Natural killer cell (primary cell): Measurements from ENCODE around the gene NXN. TPM values are rescaled to one million over a fixed set of nuclear protein-coding genes. Genes with fewer than 3 reads are reported as not detected.

Source experiments
- ATAC-seq, 3 donors: fragments of 150-1000 bp in 2 of 3; fragments of 200-7000 bp in 1 of 3; cut with Tn5 transposase; 1 replicate in 1 of 3; 2 replicates in 2 of 3; pipeline ENCODE4 v1.10.0; 2021; ENCODE audit warnings: mild to moderate bottlenecking in 2 of 3, moderate library complexity in 2 of 3
- DNase-seq, 2 donors: peaks; one replicate each; pipeline versions ENCODE4 v3.0.0 to v3.0.0-alpha.2; 2013 to 2021; ENCODE audit warnings: mixed read lengths in 1 of 2
- H3K27ac ChIP-seq: one replicate; pipeline ENCODE4 v1.5.1; 2013; ENCODE audit warnings: mild to moderate bottlenecking, low read length
- H3K27me3 ChIP-seq: one replicate; pipeline ENCODE4 v1.6.1; 2013; ENCODE audit warnings: low read length; ENCODE audit not compliant: control insufficient read depth, insufficient read depth
- H3K36me3 ChIP-seq: one replicate; pipeline ENCODE4 v1.6.1; 2013; ENCODE audit warnings: low read length; ENCODE audit not compliant: control insufficient read depth, insufficient read depth
- H3K4me1 ChIP-seq: one replicate; pipeline ENCODE4 v1.6.1; 2013; ENCODE audit warnings: low read length; ENCODE audit not compliant: control insufficient read depth, insufficient read depth
- H3K4me3 ChIP-seq: one replicate; pipeline ENCODE4 v1.5.1; 2013; ENCODE audit warnings: low read length
- H3K9me3 ChIP-seq: one replicate; pipeline ENCODE4 v1.6.1; 2013; ENCODE audit warnings: low read length; ENCODE audit not compliant: control insufficient read depth, insufficient read depth
- H3K27ac Mint-ChIP-seq, 2 donors: one replicate each; pipeline ENCODE4 v1.8.0; 2022; ENCODE audit warnings: mild to moderate bottlenecking in 2 of 2, mixed read lengths in 2 of 2, moderate library complexity in 1 of 2
- H3K27me3 Mint-ChIP-seq, 2 donors: one replicate each; pipeline ENCODE4 v1.8.0; 2022; ENCODE audit warnings: low read depth in 2 of 2, mixed read lengths in 2 of 2
- H3K36me3 Mint-ChIP-seq: one replicate; pipeline ENCODE4 v1.8.0; 2022; ENCODE audit warnings: mixed read lengths
- H3K4me1 Mint-ChIP-seq, 2 donors: one replicate each; pipeline ENCODE4 v1.8.0; 2022; ENCODE audit warnings: mixed read lengths in 2 of 2
- H3K4me3 Mint-ChIP-seq: one replicate; pipeline ENCODE4 v1.8.0; 2022; ENCODE audit warnings: mild to moderate bottlenecking, moderate library complexity, mixed read lengths
- H3K9me3 Mint-ChIP-seq, 2 donors: one replicate each; pipeline ENCODE4 v1.8.0; 2022; ENCODE audit warnings: mixed read lengths in 2 of 2
- CTCF ChIP-seq: fragments of 200-600 bp; IDR thresholded peaks from one replicate; pipeline ENCODE4 v1.8.0; 2022; ENCODE audit warnings: antibody characterized with exemption
- WGBS: methylation state at CpG from one replicate; pipeline ENCODE4 v1.1.7; 2013; ENCODE audit warnings: missing lambda C conversion rate; ENCODE audit not compliant: insufficient coverage; 5-methylcytosine and 5-hydroxymethylcytosine counted together
- intact Hi-C: fragments of 100-400 bp; cut with micrococcal nuclease; formaldehyde crosslinking; loops from one replicate; pipeline ENCODE4 v1.14.2; 2022
- total RNA-seq, 4 donors: library from RNA; stranded (reverse); fragments of 120-200 nt in 1 of 4; gene quantifications; one replicate each; pipeline versions ENCODE4 v1.2.3 to v1.2.4, GENCODE V29; 2013 to 2022

Gene NXN
- total RNA-seq, 3 donors from 2014 or later (not counting 1 experiment from before 2014, with no cell fraction given) = 0.14 to 0.55 TPM; not detected in 1

GRCh38 chr17:864315-864714 is 115.3 kb downstream of the NXN start:
- Mint-ChIP-seq H3K9me3 (no peaks in the 10 kb centered on the region), H3K27ac (no peak overlapping the region), H3K4me3 (no peak overlapping the region), H3K27me3 (peaks cover 11 to 28% of the 10 kb centered on the region in 2 donors), H3K36me3 (no peaks in the 10 kb centered on the region), H3K4me1 (no peaks in the 10 kb centered on the region)
- Histone ChIP-seq H3K36me3 (no peaks in the 10 kb centered on the region), H3K9me3 (no peaks in the 10 kb centered on the region), H3K27ac (no peak overlapping the region), H3K4me3 (no peak overlapping the region), H3K27me3 (no peaks in the 10 kb centered on the region), H3K4me1 (no peaks in the 10 kb centered on the region)
- ATAC-seq (no peak), DNase-seq (no peak)
- no peak for TF ChIP-seq CTCF
- 10% methylated on average over 8 of the region's 8 CpGs for WGBS
- intact Hi-C loops = no loop called here

GRCh38 chr17:863880-864279 is 115.7 kb downstream of the NXN start:
- Histone ChIP-seq H3K27me3 (no peaks in the 10 kb centered on the region), H3K27ac (no peak overlapping the region), H3K36me3 (no peaks in the 10 kb centered on the region), H3K9me3 (no peaks in the 10 kb centered on the region), H3K4me3 (no peak overlapping the region), H3K4me1 (no peaks in the 10 kb centered on the region)
- H3K4me1 Mint-ChIP-seq = no peaks in the 10 kb centered on the region
- H3K27ac Mint-ChIP-seq = no peak overlapping the region
- H3K36me3 Mint-ChIP-seq = no peaks in the 10 kb centered on the region
- H3K4me3 Mint-ChIP-seq = no peak overlapping the region
- peaks cover 8 to 23% of the 10 kb centered on the region in 2 donors for H3K27me3 Mint-ChIP-seq
- ATAC-seq (no peak), DNase-seq (no peak)
- no peaks in the 10 kb centered on the region for H3K9me3 Mint-ChIP-seq
- TF ChIP-seq CTCF = no peak
- intact Hi-C loops = no loop called here
- WGBS = 87% methylated on average over 23 of the region's 23 CpGs

GRCh38 chr17:862582-862981 is 117.0 kb downstream of the NXN start:
- Histone ChIP-seq H3K4me3 (no peak overlapping the region), H3K27me3 (no peaks in the 10 kb centered on the region), H3K36me3 (no peaks in the 10 kb centered on the region), H3K4me1 (no peaks in the 10 kb centered on the region), H3K9me3 (no peaks in the 10 kb centered on the region), H3K27ac (no peak overlapping the region)
- DNase-seq (no peak), ATAC-seq (no peak)
- 90% methylated on average over 5 of the region's 7 CpGs for WGBS
- no peaks in the 10 kb centered on the region for H3K9me3 Mint-ChIP-seq
- intact Hi-C loops = no loop called here
- no peak for TF ChIP-seq CTCF
- no peak overlapping the region for H3K27ac Mint-ChIP-seq
- no peaks in the 10 kb centered on the region for H3K36me3 Mint-ChIP-seq
- H3K4me1 Mint-ChIP-seq = no peaks in the 10 kb centered on the region
- no peak overlapping the region for H3K4me3 Mint-ChIP-seq
- H3K27me3 Mint-ChIP-seq = peaks cover 5 to 17% of the 10 kb centered on the region in 2 donors

GRCh38 chr17:861364-861763 is 118.2 kb downstream of the NXN start:
- intact Hi-C loops = no loop called here

More at GRCh38 chr17:861364-861763, 118.2 kb downstream of the NXN start:
- H3K4me3 Mint-ChIP-seq = no peak overlapping the region
- Histone ChIP-seq H3K9me3 (no peaks in the 10 kb centered on the region), H3K4me3 (no peak overlapping the region), H3K4me1 (no peaks in the 10 kb centered on the region), H3K27ac (no peak overlapping the region), H3K36me3 (no peaks in the 10 kb centered on the region), H3K27me3 (no peaks in the 10 kb centered on the region)
- no peaks in the 10 kb centered on the region for H3K36me3 Mint-ChIP-seq
- 90% methylated on average over 8 of the region's 9 CpGs for WGBS
- H3K9me3 Mint-ChIP-seq = no peaks in the 10 kb centered on the region
- TF ChIP-seq CTCF = no peak
- peaks cover 9 to 17% of the 10 kb centered on the region in 2 donors for H3K27me3 Mint-ChIP-seq
- no peak overlapping the region for H3K27ac Mint-ChIP-seq
- no peaks in the 10 kb centered on the region for H3K4me1 Mint-ChIP-seq
- DNase-seq = no peak
- no peak for ATAC-seq
